H1 (cell line): Measurements from ENCODE around the gene ENO3. TPM values are rescaled to one million over a fixed set of nuclear protein-coding genes. Genes with fewer than 3 reads are reported as not detected.
A peak's percentile ranks its signal among the peaks of the same experiment; 100 is the strongest.

Source experiments
- CTCF ChIA-PET: fragments of 300-600 bp; sonication (Branson Sonifier 250); formaldehyde crosslinking; loops from one replicate; lab custom pipeline; 2021; ENCODE audit not compliant: partially characterized antibody; lab: Charles Lee
- POLR2A ChIA-PET: fragments of 300-600 bp; sonication (Branson Sonifier 250); formaldehyde crosslinking; loops from one replicate; lab custom pipeline; 2021; ENCODE audit warnings: inconsistent platforms; ENCODE audit not compliant: partially characterized antibody; lab: Charles Lee
- DNase-seq, 2 experiments: peaks; one replicate each; pipeline versions ENCODE4 v3.0.0 to v3.0.0-alpha.2; 2010 to 2022; ENCODE audit warnings: low spot score in 2 of 2, low read depth in 1 of 2, mixed read lengths in 1 of 2
- FAIRE-seq: peaks from 2 replicates; lab custom pipeline; 2011; peaks lifted over from hg19 to GRCh38; lab: Jason Lieb, UNC
- H2AFZ ChIP-seq: 2 replicates; pipeline ENCODE4 v1.8.1; 2012; ENCODE audit warnings: low read length, inconsistent platforms
- H2AK5ac ChIP-seq: 2 replicates; pipeline ENCODE4 v1.6.1; 2013; ENCODE audit warnings: low read depth, low read length
- H2BK120ac ChIP-seq: replicated peaks from 2 replicates; pipeline ENCODE3; 2013; ENCODE audit warnings: low read depth, low read length, inconsistent platforms
- H2BK12ac ChIP-seq: 2 replicates; pipeline ENCODE4 v1.6.1; 2013; ENCODE audit warnings: low read depth, low read length
- H2BK15ac ChIP-seq: 2 replicates; pipeline ENCODE4 v1.6.1; 2013; ENCODE audit warnings: low read length
- H2BK20ac ChIP-seq: 2 replicates; pipeline ENCODE4 v1.6.1; 2013; ENCODE audit warnings: low read length
- H2BK5ac ChIP-seq: 2 replicates; pipeline ENCODE4 v1.6.1; 2013; ENCODE audit warnings: low read depth, low read length
- H3K14ac ChIP-seq: 2 replicates; pipeline ENCODE4 v1.6.1; 2013; ENCODE audit warnings: inconsistent platforms; ENCODE audit not compliant: insufficient read length
- H3K18ac ChIP-seq: 2 replicates; pipeline ENCODE4 v1.6.1; 2013; ENCODE audit warnings: low read length; ENCODE audit errors: extremely low read depth
- H3K23ac ChIP-seq: 2 replicates; pipeline ENCODE4 v1.6.1; 2013; ENCODE audit warnings: inconsistent platforms; ENCODE audit not compliant: insufficient read length
- H3K23me2 ChIP-seq: 2 replicates; pipeline ENCODE4 v1.6.1; 2013; ENCODE audit warnings: low read depth, low read length
- H3K27ac ChIP-seq: 2 replicates; pipeline ENCODE4 v1.6.1; 2011; ENCODE audit warnings: low read depth, low read length, inconsistent platforms
- H3K27me3 ChIP-seq, 4 experiments: replicated peaks in 1 of 4; 1 replicate in 1 of 4; 2 replicates in 3 of 4; pipeline versions ENCODE4 v1.6.1 to v1.8.1; 2011 to 2013; ENCODE audit warnings: low read length in 3 of 4, mild to moderate bottlenecking in 3 of 4, inconsistent platforms in 2 of 4, mixed read lengths in 2 of 4, moderate library complexity in 1 of 4; ENCODE audit not compliant: control insufficient read depth in 3 of 4, insufficient read depth in 3 of 4; ENCODE audit errors: extremely low read depth in 1 of 4
- H3K36me3 ChIP-seq, 4 experiments: 2 replicates each; pipeline versions ENCODE4 v1.6.1 to v1.8.1; 2011 to 2013; ENCODE audit warnings: mild to moderate bottlenecking in 4 of 4, low read length in 3 of 4, moderate library complexity in 2 of 4, control low read depth in 1 of 4, inconsistent platforms in 1 of 4; ENCODE audit not compliant: insufficient read depth in 4 of 4, control insufficient read depth in 2 of 4
- H3K4ac ChIP-seq: replicated peaks from 2 replicates; pipeline ENCODE3; 2013; ENCODE audit warnings: low read length, low read depth, mixed read lengths, inconsistent platforms; ENCODE audit not compliant: insufficient read length
- H3K4me1 ChIP-seq, 4 experiments: replicated peaks in 1 of 4; 1 replicate in 1 of 4; 2 replicates in 3 of 4; pipeline versions ENCODE4 v1.6.1 to v1.8.1; 2011 to 2013; ENCODE audit warnings: low read length in 3 of 4, inconsistent platforms in 2 of 4, mixed read lengths in 1 of 4; ENCODE audit not compliant: insufficient read depth in 4 of 4, control insufficient read depth in 3 of 4
- H3K4me2 ChIP-seq, 2 experiments: 2 replicates each; pipeline versions ENCODE4 v1.6.1 to v1.8.1; 2011 to 2013; ENCODE audit warnings: low read depth in 2 of 2, low read length in 2 of 2, control low read depth in 1 of 2, inconsistent platforms in 1 of 2, mild to moderate bottlenecking in 1 of 2; ENCODE audit not compliant: insufficient read depth in 1 of 2
- H3K4me3 ChIP-seq, 4 experiments: fragments of 200-600, 300-600 bp in 1 of 4; sonication (generic), shearing (Covaris generic), sonication (Bioruptor Twin) in 1 of 4; 2 replicates each; pipeline versions ENCODE4 v1.5.1 to v1.8.1; 2011 to 2016; ENCODE audit warnings: low read length in 4 of 4, low read depth in 3 of 4, control low read depth in 2 of 4, inconsistent platforms in 2 of 4, mild to moderate bottlenecking in 2 of 4, mixed read lengths in 1 of 4, moderate library complexity in 1 of 4; ENCODE audit not compliant: insufficient read depth in 2 of 4; ENCODE audit errors: extremely low read depth in 1 of 4
- H3K56ac ChIP-seq: replicated peaks from 2 replicates; pipeline ENCODE3; 2013; ENCODE audit warnings: low read depth, mild to moderate bottlenecking, mixed read lengths, low read length, inconsistent platforms; ENCODE audit not compliant: insufficient read length
- H3K79me1 ChIP-seq: 2 replicates; pipeline ENCODE4 v1.6.1; 2013; ENCODE audit warnings: low read depth, low read length, control low read depth
- H3K79me2 ChIP-seq, 2 experiments: 2 replicates each; pipeline versions ENCODE4 v1.6.1 to v1.8.1; 2012 to 2013; ENCODE audit warnings: low read length in 2 of 2, mild to moderate bottlenecking in 2 of 2, inconsistent platforms in 1 of 2; ENCODE audit not compliant: insufficient read depth in 2 of 2, control insufficient read depth in 1 of 2
- H3K9ac ChIP-seq, 4 experiments: replicated peaks in 1 of 4; 1 replicate in 1 of 4; 2 replicates in 3 of 4; pipeline versions ENCODE4 v1.6.1 to v1.8.1; 2011 to 2013; ENCODE audit warnings: low read depth in 3 of 4, low read length in 3 of 4, control low read depth in 2 of 4, mild to moderate bottlenecking in 2 of 4, moderate library complexity in 2 of 4, inconsistent platforms in 1 of 4; ENCODE audit errors: extremely low read depth in 1 of 4
- H3K9me3 ChIP-seq, 2 experiments: 2 replicates each; pipeline versions ENCODE4 v1.6.1 to v1.8.1; 2012 to 2013; ENCODE audit warnings: mild to moderate bottlenecking in 2 of 2, moderate library complexity in 2 of 2, control low read depth in 1 of 2, inconsistent platforms in 1 of 2, low read depth in 1 of 2, low read length in 1 of 2, mixed read lengths in 1 of 2; ENCODE audit not compliant: insufficient read depth in 2 of 2
- H4K20me1 ChIP-seq, 2 experiments: replicated peaks in 1 of 2; 2 replicates each; pipeline versions ENCODE3 to v1.8.1; 2011 to 2013; ENCODE audit warnings: inconsistent platforms in 2 of 2, low read length in 2 of 2, mild to moderate bottlenecking in 1 of 2; ENCODE audit not compliant: insufficient read depth in 2 of 2, control insufficient read depth in 1 of 2
- H4K5ac ChIP-seq: 2 replicates; pipeline ENCODE4 v1.6.1; 2013; ENCODE audit warnings: low read length, low read depth, mixed read lengths, inconsistent platforms; ENCODE audit not compliant: insufficient read length
- H4K8ac ChIP-seq: 2 replicates; pipeline ENCODE4 v1.8.0; 2013; ENCODE audit warnings: mild to moderate bottlenecking, moderate library complexity, low read length, inconsistent platforms; ENCODE audit not compliant: insufficient read depth; ENCODE audit errors: extremely low read depth
- H4K91ac ChIP-seq: replicated peaks from 2 replicates; pipeline ENCODE3; 2013; ENCODE audit warnings: low read length, mixed read lengths, inconsistent platforms; ENCODE audit not compliant: insufficient read length
- HDAC6 ChIP-seq: IDR thresholded peaks from one replicate; pipeline ENCODE4 v1.7.1; 2012; ENCODE audit warnings: low read depth, mild to moderate bottlenecking, inconsistent platforms, low read length, moderate library complexity
- POLR2A ChIP-seq, 2 experiments: IDR thresholded peaks; 1 replicate in 1 of 2; 2 replicates in 1 of 2; pipeline ENCODE4 v1.6.1; 2011; ENCODE audit warnings: low read depth in 2 of 2, low read length in 2 of 2, mild to moderate bottlenecking in 2 of 2; ENCODE audit errors: control extremely low read depth in 1 of 2
- POLR2AphosphoS5 ChIP-seq: IDR thresholded peaks from 2 replicates; pipeline ENCODE4 v1.6.1; 2011; ENCODE audit warnings: low read depth, low read length
- WGBS, 2 experiments: shearing (Covaris generic) in 1 of 2; methylation state at CpG; one replicate each; pipeline versions ENCODE4 v1.1.6 to v1.1.7; 2013 to 2015; ENCODE audit warnings: low lambda C conversion rate in 2 of 2, mixed read lengths in 2 of 2, inconsistent platforms in 1 of 2, low coverage in 1 of 2, missing lambda C conversion rate in 1 of 2; ENCODE audit not compliant: insufficient replicate concordance in 2 of 2, insufficient coverage in 1 of 2, insufficient read length in 1 of 2; ENCODE audit errors: extremely low coverage in 1 of 2, missing lambda C conversion rate in 1 of 2; 5-methylcytosine and 5-hydroxymethylcytosine counted together
- polyA plus RNA-seq, 7 experiments: library from polyadenylated mRNA; depleted of rRNA in 3 of 7; stranded (reverse) in 5 of 7; unstranded in 2 of 7; fragments of >200 nt in 5 of 7; fragments of 200-250 nt in 2 of 7; gene quantifications; 1 replicate in 5 of 7; 2 replicates in 1 of 7; 4 replicates in 1 of 7; pipeline versions ENCODE4 v1.2.1 to v1.2.3, GENCODE V29; 2011 to 2013; ENCODE audit warnings: missing spikeins in 2 of 7, mixed read lengths in 2 of 7
- total RNA-seq: library from RNA; stranded (reverse); fragmentation: NEBNext Ultra II Directional; extraction: Animal tissue kit (Norgen Biotek cat#: 25700); gene quantifications from 2 replicates; pipeline ENCODE4 v1.2.1, GENCODE V29; 2021

Gene ENO3
- total and polyA plus RNA-seq, 2 of the 8 experiments (the other 6 are each of a cell fraction or from before 2014, with no cell fraction given), result 25.0 to 25.7 TPM

GRCh38 chr17:4942760-4943508 is 8.0 kb upstream of the ENO3 start:
- Histone ChIP-seq H3K36me3 (peaks cover 12 to 47% (median 31%) of the 10 kb centered on the region in 4 experiments), H3K9me3 (no peaks in the 10 kb centered on the region), H3K27me3 (no peaks in the 10 kb centered on the region), H3K4me2 (no peak overlapping the region), H2BK20ac (no peak overlapping the region), H3K79me1 (peaks cover 10% of the 10 kb centered on the region), H3K79me2 (peaks cover 8 to 66% of the 10 kb centered on the region in 2 experiments), H2BK15ac (no peak overlapping the region), H2AK5ac (no peak overlapping the region), H2BK5ac (no peak overlapping the region), H4K20me1 (peaks cover 15 to 23% of the 10 kb centered on the region in 2 experiments), H2AFZ (no peak overlapping the region), H3K23ac (no peak overlapping the region), H4K8ac (no peak overlapping the region), H4K5ac (no peak overlapping the region), H2BK12ac (no peak overlapping the region), H4K91ac (no peak overlapping the region), H3K4me1 (peaks cover 4 to 18% (median 9%) of the 10 kb centered on the region in 4 experiments), H3K14ac (no peak overlapping the region), H3K56ac (no peak overlapping the region), H3K4ac (no peak overlapping the region), H3K18ac (no peak overlapping the region), H3K9ac (no peak overlapping the region), H3K27ac (no peak overlapping the region), H3K23me2 (peaks cover 25% of the 10 kb centered on the region), H3K4me3 (no peak overlapping the region), H2BK120ac (no peak overlapping the region)
- ChIA-PET CTCF (interaction anchor here (0.8 to 5.9 kb wide), 5 partner anchors 10 to 41 kb away, joined by 3 to 26 read pairs (median 3); no protein-coding TSS in a partner anchor), POLR2A (interaction anchor here (0.7 to 27.4 kb wide), 9 partner anchors 9 to 254 kb away, joined by 3 to 987 read pairs (median 6); partner anchors contain the start of genes ENO3, PFN1 and SPAG7)
- peak; percentile 38 to 47; a peak in 2 of 3 replicates for TF ChIP-seq POLR2A (IDR thresholded peaks at IDR 0.05; ENCODE audit: control extremely low read depth in 1 of 2, low read depth in 2 of 2, low read length in 2 of 2)
- TF ChIP-seq HDAC6, result no peak
- TF ChIP-seq POLR2AphosphoS5, result peak; percentile 43; the same call in 1 of the 2 replicates
- DNase-seq (no peak), FAIRE-seq (no peak)
- 94% methylated on average over 12 of the region's 13 CpGs; no CpG with 5 or more reads in 1 of the 2 experiments for WGBS, 2 experiments
